SK-N-SH treated with all-trans-retinoic acid at 6 μM for 48 hours (cell line): ENCODE data around the gene STK26.

ENCODE experiments used
- ATAC-seq: fragments of 200-7000 bp; cut with Tn5 transposase; 3 replicates; pipeline ENCODE4 v1.9.1; 2020; ENCODE audit warnings: mild to moderate bottlenecking, moderate library complexity
- ARNTL ChIP-seq: fragments of 450-650 bp; formaldehyde crosslinking; IDR thresholded peaks from 2 replicates; pipeline ENCODE4 v1.5.0; 2020; ENCODE audit warnings: low read depth, mild to moderate bottlenecking, moderate library complexity, borderline replicate concordance
- BACH2 ChIP-seq: fragments of 250-450 bp; sonication (Bioruptor Pico); IDR thresholded peaks from 2 replicates; pipeline ENCODE4 v1.9.0; 2021; ENCODE audit warnings: mild to moderate bottlenecking, borderline replicate concordance
- CSDC2 ChIP-seq: fragments of 250-450 bp; sonication (Bioruptor Pico); IDR thresholded peaks from 2 replicates; pipeline ENCODE4 v1.5.0; 2020; ENCODE audit warnings: mild to moderate bottlenecking, moderate library complexity
- CSRNP3 ChIP-seq: fragments of 250-450 bp; sonication (Bioruptor Pico); IDR thresholded peaks from 2 replicates; pipeline ENCODE4 v1.5.1; 2021; ENCODE audit warnings: mild to moderate bottlenecking, moderate library complexity
- ESRRG ChIP-seq: fragments of 250-450 bp; sonication (Bioruptor Pico); IDR thresholded peaks from 2 replicates; pipeline ENCODE4 v1.6.1; 2021; ENCODE audit warnings: mild to moderate bottlenecking
- GLIS3 ChIP-seq: fragments of 250-450 bp; sonication (Bioruptor Pico); IDR thresholded peaks from 2 replicates; pipeline ENCODE4 v1.5.0; 2020; ENCODE audit warnings: mild to moderate bottlenecking, moderate library complexity
- ISL1 ChIP-seq: fragments of 250-450 bp; sonication (Bioruptor Pico); IDR thresholded peaks from 2 replicates; pipeline ENCODE4 v2.1.2; 2022; ENCODE audit warnings: mild to moderate bottlenecking, moderate library complexity
- OSR1 ChIP-seq: fragments of 250-450 bp; sonication (Bioruptor Pico); IDR thresholded peaks from 2 replicates; pipeline ENCODE4 v1.8.0; 2022; ENCODE audit warnings: moderate library complexity, mild to moderate bottlenecking, inconsistent platforms
- PATZ1 ChIP-seq: fragments of 250-450 bp; sonication (Bioruptor Pico); IDR thresholded peaks from 2 replicates; pipeline ENCODE4 v1.8.0; 2020; ENCODE audit warnings: mild to moderate bottlenecking, moderate library complexity, borderline replicate concordance
- POU6F1 ChIP-seq: fragments of 250-450 bp; sonication (Bioruptor Pico); IDR thresholded peaks from 2 replicates; pipeline ENCODE4 v1.8.0; 2021; ENCODE audit warnings: low read depth, mild to moderate bottlenecking, moderate library complexity, borderline replicate concordance
- PPARA ChIP-seq: fragments of 250-450 bp; sonication (Bioruptor Pico); IDR thresholded peaks from 2 replicates; pipeline ENCODE4 v1.5.0; 2020; ENCODE audit warnings: mild to moderate bottlenecking, borderline replicate concordance
- RARB ChIP-seq: fragments of 250-450 bp; sonication (Bioruptor Pico); IDR thresholded peaks from 2 replicates; pipeline ENCODE4 v1.8.0; 2021; ENCODE audit warnings: mild to moderate bottlenecking, moderate library complexity
- SNAI2 ChIP-seq: fragments of 250-450 bp; sonication (Bioruptor Pico); IDR thresholded peaks from 2 replicates; pipeline ENCODE4 v1.5.0; 2020; ENCODE audit warnings: mild to moderate bottlenecking, moderate library complexity
- TCF4 ChIP-seq: fragments of 250-450 bp; sonication (Bioruptor Pico); IDR thresholded peaks from 2 replicates; pipeline ENCODE4 v1.8.0; 2021; ENCODE audit warnings: mild to moderate bottlenecking, moderate library complexity, borderline replicate concordance
- TSHZ2 ChIP-seq: fragments of 250-450 bp; sonication (Bioruptor Pico); IDR thresholded peaks from 2 replicates; pipeline ENCODE4 v1.5.0; 2020; ENCODE audit warnings: mild to moderate bottlenecking, moderate library complexity
- ZC3H10 ChIP-seq: fragments of 250-450 bp; sonication (Bioruptor Pico); IDR thresholded peaks from 2 replicates; pipeline ENCODE4 v1.5.1; 2021; ENCODE audit warnings: mild to moderate bottlenecking, moderate library complexity
- ZFP3 ChIP-seq: fragments of 250-450 bp; sonication (Bioruptor Pico); IDR thresholded peaks from 2 replicates; pipeline ENCODE4 v1.5.0; 2020; ENCODE audit warnings: mild to moderate bottlenecking, moderate library complexity
- ZFP30 ChIP-seq: fragments of 450-650 bp; formaldehyde crosslinking; IDR thresholded peaks from 2 replicates; pipeline ENCODE4 v1.5.0; 2022; ENCODE audit warnings: mild to moderate bottlenecking, moderate library complexity
- ZNF565 ChIP-seq: fragments of 450-650 bp; formaldehyde crosslinking; conservative IDR thresholded peaks from 2 replicates; pipeline ENCODE4 v1.5.0; 2020; ENCODE audit warnings: low read depth, mild to moderate bottlenecking, moderate library complexity
- ZNF70 ChIP-seq: fragments of 450-650 bp; formaldehyde crosslinking; IDR thresholded peaks from 2 replicates; pipeline ENCODE4 v1.5.0; 2020; ENCODE audit warnings: mild to moderate bottlenecking, moderate library complexity
- ZNF8 ChIP-seq: fragments of 450-650 bp; formaldehyde crosslinking; IDR thresholded peaks from 2 replicates; pipeline ENCODE4 v1.5.0; 2020; ENCODE audit warnings: mild to moderate bottlenecking, moderate library complexity

Gene STK26

GRCh38 chrX:132016628-132017430 is 6.3 kb upstream of the STK26 start:
- no peak for TF ChIP-seq POU6F1 (CRISPR knock-in tag)
- TF ChIP-seq TCF4 (CRISPR knock-in tag) = no peak
- TF ChIP-seq SNAI2 (CRISPR knock-in tag) = no peak
- no peak for TF ChIP-seq ZC3H10 (CRISPR knock-in tag)
- no peak for ATAC-seq

GRCh38 chrX:132017431-132018185 is 5.5 kb upstream of the STK26 start:
- no peak for TF ChIP-seq ESRRG
- no peak for TF ChIP-seq CSRNP3
- TF ChIP-seq ISL1 = no peak
- no peak for TF ChIP-seq TSHZ2 (CRISPR knock-in tag)
- TF ChIP-seq ZNF70 (CRISPR knock-in tag) = no peak
- no peak for TF ChIP-seq TCF4 (CRISPR knock-in tag)
- no peak for TF ChIP-seq ZNF8
- no peak for TF ChIP-seq CSDC2 (CRISPR knock-in tag)
- no peak for TF ChIP-seq SNAI2 (CRISPR knock-in tag)
- no peak for TF ChIP-seq GLIS3 (CRISPR knock-in tag)
- no peak for TF ChIP-seq BACH2 (CRISPR knock-in tag)
- TF ChIP-seq ZC3H10 (CRISPR knock-in tag) = no peak
- no peak for TF ChIP-seq RARB (CRISPR knock-in tag)
- no peak for TF ChIP-seq PATZ1 (CRISPR knock-in tag)
- TF ChIP-seq ZFP30 (CRISPR knock-in tag) = no peak
- no peak for TF ChIP-seq ARNTL (CRISPR knock-in tag)
- TF ChIP-seq OSR1 = no peak
- no peak for TF ChIP-seq ZFP3 (CRISPR knock-in tag)
- TF ChIP-seq PPARA (CRISPR knock-in tag) = no peak
- no peak for TF ChIP-seq ZNF565
- no peak for ATAC-seq

GRCh38 chrX:132022198-132022966 is 720 bp upstream of the STK26 start:
- ATAC-seq = peak; percentile 53
- no peak for TF ChIP-seq SNAI2 (CRISPR knock-in tag)
- no peak for TF ChIP-seq TCF4 (CRISPR knock-in tag)
- no peak for TF ChIP-seq ZNF70 (CRISPR knock-in tag)
- no peak for TF ChIP-seq ZC3H10 (CRISPR knock-in tag)
- no peak for TF ChIP-seq BACH2 (CRISPR knock-in tag)
- no peak for TF ChIP-seq ZNF8
- TF ChIP-seq ESRRG = no peak
- TF ChIP-seq ISL1 = no peak
- no peak for TF ChIP-seq PATZ1 (CRISPR knock-in tag)
- TF ChIP-seq PPARA (CRISPR knock-in tag) = no peak
- no peak for TF ChIP-seq CSRNP3
- TF ChIP-seq OSR1 = no peak
